NCI-H2196 treated with DMSO at 0.1 percent for 48 hours (cell line): ENCODE data around the gene ITFG1.
"Not testable (repeated sequence)": the region's sequence is repeated elsewhere in the genome, so short reads cannot be mapped to it uniquely, and the experiment has no call there.

Experiments
- DNase-seq: peaks from one replicate; lab custom pipeline; 2025; ENCODE audit not compliant: unreplicated experiment; lab: John Stamatoyannopoulos, UW

ITFG1 gene

GRCh38 chr16:47473792-47474191 is 12.9 kb upstream of the ITFG1 start:
- DNase-seq: no peak

- not testable (repeated sequence) for DNase-seq
These were observed 12.1 kb upstream of the ITFG1 start for GRCh38 chr16:47473004-47473403.

GRCh38 chr16:47470810-47471209 is 9.9 kb upstream of the ITFG1 start:
- no peak for DNase-seq

GRCh38 chr16:47470211-47470610 is 9.3 kb upstream of the ITFG1 start:
- no peak for DNase-seq

GRCh38 chr16:47469227-47469626 is 8.4 kb upstream of the ITFG1 start:
- no peak for DNase-seq

- not testable (repeated sequence) for DNase-seq
These were observed 7.3 kb upstream of the ITFG1 start for GRCh38 chr16:47468070-47468689.

- DNase-seq: no peak
These were observed 6.6 kb upstream of the ITFG1 start for GRCh38 chr16:47467501-47467900.

- DNase-seq: no peak
These were observed 5.2 kb upstream of the ITFG1 start for GRCh38 chr16:47465919-47466630.

- DNase-seq: no peak
These were observed 3.1 kb upstream of the ITFG1 start for GRCh38 chr16:47463771-47464624.

GRCh38 chr16:47461598-47462266 is 869 bp upstream of the ITFG1 start:
- no peak for DNase-seq

- no peak for DNase-seq
These were observed 528 bp downstream of the ITFG1 start for GRCh38 chr16:47460359-47460710.

- no peak for DNase-seq
These were observed 1.3 kb downstream of the ITFG1 start for GRCh38 chr16:47459603-47460002.

- no peak for DNase-seq
These were observed 2.5 kb downstream of the ITFG1 start for GRCh38 chr16:47458331-47458730.

- no peak for DNase-seq
These were observed 11.1 kb downstream of the ITFG1 start for GRCh38 chr16:47449788-47450187.

GRCh38 chr16:47448830-47449575 is 11.9 kb downstream of the ITFG1 start:
- no peak for DNase-seq

GRCh38 chr16:47446431-47446830 is 14.4 kb downstream of the ITFG1 start:
- DNase-seq: no peak

GRCh38 chr16:47442884-47443283 is 18.0 kb downstream of the ITFG1 start:
- not testable (repeated sequence) for DNase-seq

GRCh38 chr16:47440066-47440465 is 20.8 kb downstream of the ITFG1 start:
- DNase-seq: not testable (repeated sequence)

GRCh38 chr16:47434274-47434673 is 26.6 kb downstream of the ITFG1 start:
- not testable (repeated sequence) for DNase-seq

GRCh38 chr16:47431960-47432359 is 28.9 kb downstream of the ITFG1 start:
- no peak for DNase-seq

- DNase-seq: no peak
These were observed 34.1 kb downstream of the ITFG1 start for GRCh38 chr16:47426806-47427205.
